Activated gamma-delta T cell treated with anti-CD3 and anti-CD28 coated beads, Interleukin-2, amount 50 U/mL, for 16 hours (primary cell): ENCODE data around the gene GSTT2.

Source experiments
- DNase-seq: peaks from one replicate; pipeline ENCODE4 v3.0.0-alpha.2; 2020; ENCODE audit warnings: low read depth

GSTT2 gene

DNA sequence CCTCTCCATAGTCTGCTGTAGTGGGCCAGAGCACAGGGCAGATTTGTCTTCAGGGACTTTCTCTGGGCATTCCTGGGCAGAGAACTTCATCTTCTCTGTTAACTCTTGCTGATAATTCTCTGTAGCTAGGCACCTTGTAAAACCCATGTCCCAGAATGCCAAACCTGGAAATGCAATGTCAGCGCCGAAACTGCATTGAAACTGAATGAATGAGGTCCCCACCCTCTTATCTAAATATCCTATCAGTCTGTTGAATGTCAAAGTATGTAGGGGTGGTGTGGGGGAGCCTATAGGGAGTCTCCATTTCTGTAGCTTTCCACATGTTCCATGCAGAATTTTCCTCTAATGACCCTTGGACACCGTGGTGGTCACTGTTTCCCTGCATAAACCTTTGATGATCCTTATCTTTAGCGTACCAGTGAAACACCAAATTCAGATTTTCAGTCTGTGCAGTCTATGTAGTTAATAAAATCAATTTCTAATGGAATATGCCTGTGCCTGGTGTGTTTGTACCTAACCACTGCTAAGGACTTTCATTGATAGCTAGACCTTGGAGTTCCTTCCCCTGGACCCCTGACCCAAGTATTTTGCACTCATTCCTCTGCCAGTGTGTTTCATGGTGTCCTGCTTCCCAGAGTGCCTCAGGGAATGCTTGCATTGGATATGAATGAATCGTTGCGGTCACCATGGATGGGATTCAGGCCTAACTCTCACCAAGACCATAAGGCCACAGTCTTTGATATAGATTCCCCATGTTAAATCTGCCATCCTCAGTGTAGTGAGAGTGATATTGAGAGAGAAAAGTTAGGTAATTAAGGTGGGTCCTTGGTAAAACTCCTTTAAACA is 28.7 kb downstream of the GSTT2 start:
- no peak for DNase-seq

DNA sequence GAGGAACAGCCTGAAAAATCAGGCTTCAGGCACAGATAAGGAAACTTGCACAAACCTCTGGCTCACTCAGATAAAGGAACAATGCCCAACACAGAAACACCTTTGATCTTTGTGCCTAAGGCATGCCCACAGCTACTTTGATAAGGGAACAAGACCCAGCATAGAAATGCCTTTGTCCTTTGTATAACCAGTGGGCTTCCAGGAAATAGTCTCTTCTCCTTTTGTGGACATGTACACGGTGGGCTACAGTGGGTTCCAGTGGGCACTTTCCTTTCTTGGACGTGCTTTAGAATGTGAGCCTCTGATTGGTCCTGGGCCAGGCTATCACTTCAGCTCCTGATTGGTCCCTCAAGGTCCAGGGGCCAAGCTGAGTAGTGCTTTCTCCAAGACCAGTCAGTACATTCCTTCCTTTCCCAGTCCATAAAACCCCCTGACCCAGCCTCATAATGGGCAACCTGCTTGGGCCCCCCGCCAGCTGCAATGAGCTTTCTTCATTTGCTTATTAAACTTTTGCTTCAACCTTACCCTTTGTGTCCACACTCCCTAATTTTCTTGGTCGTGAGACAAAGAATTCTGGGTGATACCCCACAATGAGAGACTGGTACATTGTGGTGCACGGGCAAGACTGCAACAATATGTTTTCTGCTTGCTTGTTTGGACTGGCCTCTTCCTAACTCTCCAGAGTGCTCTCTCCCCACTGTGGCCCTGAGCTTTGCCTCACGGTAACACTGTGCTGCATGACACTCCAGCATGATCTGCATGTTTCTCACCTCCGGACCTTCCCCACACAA is 29.5 kb downstream of the GSTT2 start:
- no peak for DNase-seq

DNA sequence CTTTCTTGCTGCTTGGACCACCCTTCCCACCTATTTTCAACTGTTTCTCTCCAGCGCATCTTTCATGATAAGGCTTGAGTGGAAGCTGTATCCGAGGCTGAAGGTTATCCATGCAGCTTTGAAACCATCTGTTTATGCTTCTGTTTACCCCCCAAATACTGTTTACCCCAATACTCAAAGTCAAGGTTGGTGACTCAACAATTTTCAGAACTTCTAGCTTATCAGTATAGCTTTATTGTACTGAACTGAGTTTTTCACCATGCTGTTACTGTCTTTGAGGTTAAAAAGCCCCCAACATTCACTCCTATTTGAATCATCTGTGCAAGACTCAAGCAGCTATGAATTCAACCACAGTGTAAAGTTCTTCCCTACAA is 30.1 kb downstream of the GSTT2 start:
- DNase-seq, result no peak

GRCh38 chr22:24011735-24012068 is 31.8 kb downstream of the GSTT2 start:
- no peak for DNase-seq

DNA sequence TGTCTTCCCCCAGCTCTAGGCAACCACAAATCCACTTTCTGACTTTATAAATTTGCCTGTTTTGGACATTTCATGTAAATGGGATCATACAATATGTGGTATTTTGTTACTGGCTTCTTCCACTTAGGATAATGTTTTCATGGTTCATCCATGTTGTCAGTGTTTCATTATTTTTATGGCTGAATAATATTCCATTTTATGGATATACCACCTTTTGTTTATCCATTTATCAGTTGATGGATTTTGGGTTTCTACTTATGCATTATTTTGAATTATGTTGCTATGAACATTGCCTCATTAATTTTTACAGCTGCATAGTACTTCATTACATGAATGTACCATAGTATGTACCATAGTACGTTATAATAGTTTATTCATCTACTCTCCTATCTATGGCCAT is 36.2 kb downstream of the GSTT2 start:
- no peak for DNase-seq

DNA sequence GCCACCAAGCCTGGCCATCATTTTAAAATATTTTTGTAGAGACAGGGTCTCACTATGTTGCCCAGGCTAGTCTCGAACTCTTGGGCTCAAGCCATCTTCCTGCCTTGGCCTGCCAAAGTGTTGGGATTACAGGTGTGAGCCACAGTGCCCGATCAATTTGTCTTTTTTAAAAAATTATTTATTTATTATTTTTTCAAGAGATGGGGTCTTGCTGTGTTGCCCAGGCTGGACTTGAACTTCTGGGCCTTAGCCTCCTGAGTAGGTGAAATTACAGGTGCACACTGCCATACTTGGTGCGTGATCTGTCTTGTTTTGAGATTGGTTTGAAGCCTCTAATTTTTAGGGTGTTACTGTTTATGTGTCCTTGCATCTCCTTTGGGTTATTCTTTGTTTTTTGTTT is 41.4 kb downstream of the GSTT2 start:
- DNase-seq, result no peak

GRCh38 chr22:24023204-24023789 is 43.4 kb downstream of the GSTT2 start:
- DNase-seq, result no peak

DNA sequence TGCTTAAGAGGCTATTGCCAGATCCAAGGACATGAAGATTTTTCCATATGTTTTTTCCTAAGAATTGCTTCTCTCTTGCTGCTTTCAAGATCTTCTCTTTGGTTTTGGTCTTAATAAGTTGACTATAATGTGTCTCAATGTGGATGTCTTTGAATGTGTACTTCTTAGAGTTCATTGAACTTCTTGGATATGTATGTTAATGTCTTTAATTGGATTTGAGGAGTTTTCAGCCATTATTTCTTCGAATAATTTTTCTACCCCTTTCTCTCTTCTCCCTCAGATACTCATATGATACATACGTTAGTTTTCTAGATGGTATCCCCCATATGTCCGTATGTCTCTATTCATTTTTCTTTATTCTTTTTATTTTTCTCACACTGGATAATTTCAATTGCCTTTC is 44.4 kb downstream of the GSTT2 start:
- no peak for DNase-seq

GRCh38 chr22:24025475-24025874 is 45.5 kb downstream of the GSTT2 start:
- no peak for DNase-seq

DNA sequence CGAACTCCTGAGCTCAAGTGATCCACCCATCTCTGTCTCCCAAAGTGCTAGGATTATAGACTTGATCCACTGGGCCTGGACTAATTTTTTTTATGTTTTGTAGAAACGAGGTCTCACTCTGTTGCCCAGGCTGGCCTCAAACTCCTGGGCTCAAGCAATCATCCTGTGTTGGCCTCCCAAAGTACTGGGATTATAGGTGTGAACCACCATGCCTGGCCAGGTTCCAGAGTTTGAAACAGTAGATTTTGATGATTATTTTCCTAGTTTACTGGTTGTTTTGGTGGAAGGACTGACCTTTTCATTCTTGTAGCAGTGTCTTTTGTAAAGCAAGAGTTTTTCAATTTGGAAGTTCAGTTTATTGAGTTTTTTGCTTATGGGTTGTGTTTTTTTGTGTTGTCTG is 46.1 kb downstream of the GSTT2 start:
- DNase-seq, result no peak

- no peak for DNase-seq
Measured at GRCh38 chr22:24026733-24027132, 46.8 kb downstream of the GSTT2 start.

DNA sequence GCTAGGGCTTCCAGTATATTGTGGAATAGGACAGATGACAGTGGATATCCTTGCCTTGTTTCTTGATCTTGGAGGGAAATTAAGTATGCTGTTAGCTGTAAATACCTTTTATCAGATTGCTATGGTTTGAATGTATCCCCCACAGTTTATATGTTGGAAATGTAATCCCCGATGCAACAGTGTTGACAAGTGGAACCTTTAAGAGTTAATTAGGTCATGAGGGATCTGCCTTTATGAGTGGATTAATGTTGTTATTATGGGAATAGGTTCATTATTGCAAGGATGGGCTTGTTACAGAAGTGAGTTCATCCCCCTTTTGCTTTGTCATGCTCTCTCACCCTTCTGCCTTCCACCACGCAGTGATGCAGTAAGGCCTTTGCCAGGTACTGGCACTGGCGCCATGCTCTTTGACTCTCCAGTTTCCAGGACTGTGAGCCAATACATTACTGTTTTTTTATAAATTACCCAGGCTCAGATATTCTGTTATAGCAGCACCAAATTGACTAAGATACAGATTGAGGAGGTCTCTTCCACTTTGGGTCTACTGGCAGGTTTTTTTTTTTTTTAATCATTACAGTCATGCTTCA is 47.5 kb downstream of the GSTT2 start:
- DNase-seq, result no peak

DNA sequence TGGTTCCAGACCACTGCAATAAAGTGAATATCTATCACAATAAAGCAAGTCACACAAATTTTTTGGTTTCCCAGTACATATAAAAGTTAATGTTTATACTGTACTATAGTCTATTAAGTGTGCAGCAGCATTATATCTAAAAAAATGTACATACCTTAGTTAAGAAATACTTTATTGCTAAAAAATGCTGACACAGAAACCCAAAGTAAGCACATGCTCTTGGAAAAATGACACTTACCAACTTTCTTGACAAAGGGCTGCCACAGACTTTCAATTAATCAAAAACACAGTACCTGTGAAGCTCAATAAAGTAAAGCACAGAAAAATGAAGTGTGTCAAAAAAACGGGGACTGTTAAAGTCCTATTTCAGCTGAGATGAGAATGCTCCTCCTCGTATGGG is 48.1 kb downstream of the GSTT2 start:
- DNase-seq, result no peak

GRCh38 chr22:24028533-24028932 is 48.6 kb downstream of the GSTT2 start:
- DNase-seq, result no peak

- no peak for DNase-seq
Measured at GRCh38 chr22:24029304-24029703, 49.4 kb downstream of the GSTT2 start.

- no peak for DNase-seq
Measured at GRCh38 chr22:24030186-24030702, 50.3 kb downstream of the GSTT2 start.
